ENCODE data around the gene UBE4A. TPM values are rescaled to one million over a fixed set of nuclear protein-coding genes. Genes with fewer than 3 reads are reported as not detected.

The UBE4A gene
- total RNA-seq, 1 experiment from 2014 or later, result 56.5 TPM

DNA sequence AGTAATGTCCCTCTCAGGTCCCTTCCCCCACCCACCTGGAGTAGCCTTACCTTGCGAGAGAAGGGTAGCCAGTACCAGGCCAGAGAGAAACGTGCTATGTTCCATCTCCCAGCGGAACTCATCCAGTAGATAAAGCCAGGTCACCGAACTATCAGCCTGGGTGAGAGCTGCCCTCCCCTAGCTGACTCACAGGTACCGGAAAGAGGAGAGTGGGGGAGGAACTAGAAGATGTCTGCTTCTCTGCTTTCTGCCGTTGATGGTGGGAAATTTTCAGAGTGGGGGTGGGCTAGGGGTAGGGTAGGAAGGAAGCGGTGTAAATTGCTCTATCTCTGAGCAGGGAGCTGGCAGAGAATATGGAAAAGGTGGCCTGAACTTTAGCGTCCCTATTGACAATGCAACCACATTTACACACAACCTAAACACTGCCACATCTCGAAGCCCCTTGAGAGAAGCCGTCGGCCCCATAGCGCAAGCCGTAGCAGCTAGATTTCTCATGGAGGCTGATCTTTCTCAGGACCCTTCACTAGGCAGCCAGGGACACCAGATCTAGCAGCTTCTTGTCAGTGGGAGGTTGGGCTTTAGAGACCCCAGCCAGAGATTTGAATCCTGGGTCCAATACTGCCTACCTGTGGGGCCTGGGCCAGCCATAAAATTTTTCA, 16.8 kb upstream of the UBE4A start, which contains the start of gene CD3D:
Gene CD3D (minus strand): TSS at position 203 of the 659 bp plus-strand sequence. CDS start 98 bp downstream, at position 105.
- no peak for DNase-seq (ENCODE audit: low read depth)

DNA sequence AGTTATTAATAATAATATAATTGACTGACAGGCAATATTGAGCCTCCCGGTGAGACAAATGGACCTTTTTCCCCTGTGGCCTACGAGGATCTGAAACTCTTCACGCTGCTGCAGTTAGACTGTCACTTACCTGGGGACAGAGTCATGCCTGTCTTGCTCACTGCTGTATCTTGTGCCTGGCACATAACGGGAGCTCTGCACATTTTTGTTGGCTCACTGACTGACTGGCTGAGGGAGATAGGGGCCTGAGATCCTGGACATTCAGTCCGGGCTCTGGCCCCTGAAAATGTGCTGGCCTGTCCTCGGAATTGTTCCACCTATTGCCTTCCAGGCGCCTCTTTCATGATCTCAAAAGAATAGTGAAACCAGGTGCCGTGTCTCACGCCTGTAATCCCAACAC, 16.2 kb upstream of the UBE4A start:
- DNase-seq (ENCODE audit: low read depth), result no peak

DNA sequence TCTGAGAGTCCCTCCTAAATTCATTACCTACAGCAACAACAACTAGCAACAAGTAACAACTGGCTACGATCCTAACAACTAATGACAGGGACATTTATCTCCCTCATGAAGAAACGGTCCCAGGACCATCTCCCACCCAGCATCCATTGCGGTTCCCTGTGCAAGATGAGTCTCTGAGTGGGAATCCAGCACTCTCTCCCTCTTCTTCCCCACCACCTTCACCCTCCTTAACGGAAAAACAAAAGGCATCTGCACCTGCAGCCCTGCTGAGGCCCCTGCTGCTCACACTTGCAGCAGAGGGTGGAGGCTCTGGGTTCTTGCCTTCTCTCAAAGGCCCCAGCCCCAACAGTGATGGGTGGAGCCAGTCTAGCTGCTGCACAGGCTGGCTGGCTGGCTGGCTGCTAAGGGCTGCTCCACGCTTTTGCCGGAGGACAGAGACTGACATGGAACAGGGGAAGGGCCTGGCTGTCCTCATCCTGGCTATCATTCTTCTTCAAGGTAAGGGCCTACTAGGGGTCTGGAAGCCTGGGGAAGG, 15.4 kb upstream of the UBE4A start, which contains the start of gene CD3G:
Gene CD3G (plus strand): TSS at position 364 of the 535 bp plus-strand sequence. CDS start 80 bp downstream, at position 444.
- DNase-seq (ENCODE audit: low read depth), result no peak

DNA sequence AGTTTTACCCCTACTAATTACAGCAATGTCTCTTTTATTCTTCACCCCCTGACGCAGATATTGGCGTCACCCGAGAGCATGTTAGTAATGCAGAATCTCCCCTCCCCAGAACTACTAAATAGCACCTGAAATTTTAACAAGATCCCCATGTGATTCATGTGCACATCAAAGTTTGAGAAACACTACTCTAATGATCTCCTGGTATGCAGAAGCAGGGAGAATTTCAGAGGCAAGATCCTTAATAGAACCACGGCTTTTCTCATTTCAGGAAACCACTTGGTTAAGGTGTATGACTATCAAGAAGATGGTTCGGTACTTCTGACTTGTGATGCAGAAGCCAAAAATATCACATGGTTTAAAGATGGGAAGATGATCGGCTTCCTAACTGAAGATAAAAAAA, 9.9 kb upstream of the UBE4A start:
- no peak for DNase-seq (ENCODE audit: low read depth)

DNA sequence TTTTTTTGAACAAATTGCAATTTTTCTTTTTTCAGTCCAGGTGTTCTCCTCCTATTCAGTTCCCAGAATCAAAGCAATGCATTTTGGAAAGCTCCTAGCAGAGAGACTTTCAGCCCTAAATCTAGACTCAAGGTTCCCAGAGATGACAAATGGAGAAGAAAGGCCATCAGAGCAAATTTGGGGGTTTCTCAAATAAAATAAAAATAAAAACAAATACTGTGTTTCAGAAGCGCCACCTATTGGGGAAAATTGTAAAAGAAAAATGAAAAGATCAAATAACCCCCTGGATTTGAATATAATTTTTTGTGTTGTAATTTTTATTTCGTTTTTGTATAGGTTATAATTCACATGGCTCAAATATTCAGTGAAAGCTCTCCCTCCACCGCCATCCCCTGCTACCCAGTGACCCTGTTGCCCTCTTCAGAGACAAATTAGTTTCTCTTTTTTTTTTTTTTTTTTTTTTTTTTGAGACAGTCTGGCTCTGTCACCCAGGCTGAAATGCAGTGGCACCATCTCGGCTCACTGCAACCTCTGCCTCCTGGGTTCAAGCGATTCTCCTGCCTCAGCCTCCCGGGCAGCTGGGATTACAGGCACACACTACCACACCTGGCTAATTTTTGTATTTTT, 6.2 kb upstream of the UBE4A start:
- peak; percentile 34 for DNase-seq (ENCODE audit: low read depth)

DNA sequence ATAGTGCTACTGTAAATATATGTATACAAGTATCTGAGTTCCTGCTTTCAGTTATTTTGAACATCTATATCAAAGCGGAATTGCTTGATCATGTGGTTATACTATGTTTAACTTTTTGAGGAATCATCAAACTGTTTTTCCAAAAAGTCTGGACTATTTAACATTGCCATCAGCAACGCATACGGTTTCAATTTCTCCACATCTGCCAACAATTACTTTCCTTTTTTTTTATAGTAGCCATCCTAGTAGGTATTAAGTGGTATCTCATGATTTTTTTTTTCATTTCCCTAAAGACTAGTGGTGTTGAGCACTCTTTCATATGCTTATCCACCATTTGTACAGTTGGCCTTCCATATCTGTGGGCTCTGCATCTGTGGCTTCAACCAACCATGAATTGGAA, 1.3 kb upstream of the UBE4A start:
- no peak for DNase-seq (ENCODE audit: low read depth)

DNA sequence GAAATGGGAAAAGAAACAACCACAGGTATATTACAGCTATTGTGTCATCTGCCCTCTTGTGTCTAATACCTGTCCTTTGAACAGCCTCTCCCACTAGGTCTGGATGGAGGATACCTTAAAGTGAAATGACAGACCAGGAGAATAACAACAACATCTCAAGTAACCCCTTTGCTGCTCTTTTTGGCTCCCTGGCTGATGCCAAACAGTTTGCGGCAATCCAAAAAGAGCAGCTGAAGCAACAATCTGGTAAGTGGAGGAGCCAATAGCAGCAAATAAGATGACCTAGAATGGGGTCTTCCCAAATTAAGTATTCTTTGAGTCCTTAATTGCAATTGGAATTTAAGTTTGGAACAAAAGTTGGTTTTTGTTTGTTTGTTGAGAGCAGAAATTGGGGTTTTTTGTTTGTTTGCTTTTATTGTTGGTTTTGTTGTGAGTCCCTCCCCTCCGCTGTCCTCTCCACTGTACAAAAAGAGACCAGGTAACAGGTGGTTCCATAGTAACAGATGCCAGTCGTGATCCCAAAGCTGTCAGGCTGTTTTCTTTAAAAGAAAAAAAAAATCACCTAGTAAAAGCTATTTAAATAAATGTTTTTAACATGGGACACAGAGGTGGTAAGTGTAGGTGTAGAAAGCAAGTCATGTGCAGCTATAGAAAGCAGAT, 5.7 kb downstream of the UBE4A start:
- DNase-seq (ENCODE audit: low read depth), result no peak

DNA sequence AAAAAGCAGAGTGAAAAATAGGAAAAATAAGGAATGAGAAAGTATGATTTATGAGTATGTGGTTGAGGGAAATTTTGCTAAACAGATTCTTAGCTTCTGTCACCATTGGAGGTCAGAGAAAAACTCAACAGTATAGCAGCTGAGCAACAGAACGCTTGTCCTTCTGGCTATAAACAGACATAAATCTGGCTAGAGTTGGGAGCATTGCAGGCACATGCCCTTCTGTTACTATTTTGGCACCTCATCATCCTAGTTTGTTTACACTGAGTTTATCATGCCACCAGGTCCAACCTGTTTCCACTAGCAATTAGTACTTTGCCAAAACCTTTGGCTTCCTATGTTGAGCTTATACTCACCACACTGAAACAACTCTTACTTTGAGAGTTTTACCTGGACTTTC, 6.9 kb downstream of the UBE4A start:
- no peak for DNase-seq (ENCODE audit: low read depth)

DNA sequence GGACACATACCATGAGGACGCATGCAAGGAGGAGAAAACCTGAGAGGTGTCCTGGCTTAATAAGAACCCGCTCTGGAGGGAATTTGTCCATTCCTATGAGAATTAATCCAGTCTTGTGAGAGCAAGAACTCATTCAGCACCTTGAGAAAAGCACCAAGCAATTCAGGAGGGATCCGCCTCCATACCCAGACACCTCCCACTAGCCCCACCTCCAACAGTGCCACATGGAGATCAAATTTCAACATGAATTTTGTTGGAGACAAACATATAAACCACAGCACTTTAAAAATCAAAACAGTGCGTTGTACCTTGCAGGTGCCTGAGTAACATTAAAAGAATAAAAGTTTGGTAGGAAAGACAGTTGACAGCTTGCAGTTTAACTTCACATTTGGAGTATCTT, 11.4 kb downstream of the UBE4A start:
- peak; percentile 4 for DNase-seq (ENCODE audit: low read depth)

DNA sequence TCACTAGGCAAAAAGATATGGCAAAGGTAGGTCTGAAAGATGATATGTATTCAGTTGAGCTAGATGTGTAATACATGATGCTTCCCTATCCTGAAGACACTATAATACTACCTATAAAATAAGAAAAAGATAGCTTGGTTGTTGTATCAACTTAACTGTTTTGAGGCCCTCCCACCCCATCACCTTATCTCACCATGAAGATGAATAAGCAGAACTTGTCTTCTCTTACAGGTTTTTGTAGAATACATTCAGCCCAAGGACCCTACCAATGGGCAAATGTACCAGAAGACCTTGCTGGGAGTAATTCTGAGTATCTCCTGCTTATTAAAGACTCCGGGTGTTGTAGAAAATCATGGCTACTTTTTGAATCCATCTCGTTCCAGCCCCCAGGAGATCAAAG, 13.9 kb downstream of the UBE4A start:
- DNase-seq (ENCODE audit: low read depth), result no peak

DNA sequence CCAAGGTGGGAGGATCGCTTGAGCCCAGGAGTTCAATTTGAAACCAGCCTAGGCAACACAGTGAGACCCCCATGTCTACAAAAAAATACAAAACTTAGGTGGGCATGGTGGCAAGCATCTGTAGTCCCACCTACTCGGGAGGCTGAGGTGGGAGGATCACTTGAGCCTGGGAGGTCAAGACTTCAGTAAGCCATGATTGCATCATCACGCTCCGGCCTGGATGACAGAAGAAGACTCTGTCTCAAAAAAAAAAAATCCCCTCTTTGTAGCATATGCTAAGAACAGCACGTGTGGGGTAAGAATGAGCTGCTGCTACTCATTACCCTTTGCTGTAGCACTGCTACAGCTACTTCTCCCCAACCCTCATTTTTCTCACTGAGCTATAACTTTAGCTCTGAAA, 14.5 kb downstream of the UBE4A start:
- no peak for DNase-seq (ENCODE audit: low read depth)

DNA sequence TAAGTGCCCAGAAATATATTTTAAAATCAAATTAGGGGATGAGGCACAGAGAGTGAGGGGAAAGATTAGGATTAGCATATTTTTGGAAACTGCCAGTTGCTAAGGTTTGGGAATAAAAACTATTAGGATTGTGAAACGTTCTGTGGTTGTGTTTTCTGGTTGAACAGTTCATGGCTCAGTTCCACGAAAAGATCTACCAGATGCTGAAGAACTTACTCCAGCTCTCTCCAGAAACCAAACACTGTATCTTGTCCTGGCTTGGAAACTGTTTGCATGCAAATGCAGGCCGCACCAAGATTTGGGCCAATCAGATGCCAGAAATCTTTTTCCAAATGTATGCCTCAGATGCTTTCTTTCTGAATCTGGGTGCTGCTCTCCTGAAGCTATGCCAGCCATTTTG, 15.3 kb downstream of the UBE4A start:
- no peak for DNase-seq (ENCODE audit: low read depth)

DNA sequence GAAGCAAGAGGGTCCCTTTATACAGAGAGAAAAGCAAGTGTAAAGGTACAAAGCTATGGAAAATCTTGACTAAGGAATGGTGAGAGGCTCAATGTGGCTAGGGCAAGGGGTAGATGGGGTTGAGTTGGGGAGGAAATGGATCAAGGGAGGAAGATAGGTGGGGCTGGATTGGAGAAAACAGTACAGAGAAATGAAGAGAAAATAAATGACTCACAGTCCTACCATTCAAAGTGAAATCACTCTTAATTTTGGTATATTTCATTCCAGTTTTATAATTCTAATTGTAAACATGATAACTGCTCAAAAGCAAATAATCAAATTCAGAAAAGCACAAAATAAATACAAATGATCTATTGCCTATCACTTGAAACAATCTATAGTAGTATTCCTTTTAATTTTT, 16.6 kb downstream of the UBE4A start:
- DNase-seq (ENCODE audit: low read depth), result no peak

DNA sequence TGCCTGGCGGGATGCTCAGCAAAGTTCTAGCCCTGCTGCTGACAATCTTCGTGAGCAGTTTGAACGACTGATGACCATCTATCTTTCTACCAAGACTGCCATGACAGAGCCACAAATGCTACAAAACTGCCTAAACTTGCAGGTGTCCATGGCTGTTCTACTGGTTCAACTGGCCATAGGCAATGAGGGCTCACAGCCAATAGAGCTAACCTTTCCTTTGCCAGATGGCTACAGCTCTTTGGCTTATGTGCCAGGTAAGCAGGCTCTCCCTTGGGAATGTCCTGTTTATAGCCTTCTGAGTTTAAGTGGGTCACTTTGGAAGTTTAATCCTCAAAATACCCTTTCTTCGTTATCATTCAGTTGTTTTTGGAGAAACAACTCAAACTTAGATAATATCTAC, 20.1 kb downstream of the UBE4A start:
- no peak for DNase-seq (ENCODE audit: low read depth)

DNA sequence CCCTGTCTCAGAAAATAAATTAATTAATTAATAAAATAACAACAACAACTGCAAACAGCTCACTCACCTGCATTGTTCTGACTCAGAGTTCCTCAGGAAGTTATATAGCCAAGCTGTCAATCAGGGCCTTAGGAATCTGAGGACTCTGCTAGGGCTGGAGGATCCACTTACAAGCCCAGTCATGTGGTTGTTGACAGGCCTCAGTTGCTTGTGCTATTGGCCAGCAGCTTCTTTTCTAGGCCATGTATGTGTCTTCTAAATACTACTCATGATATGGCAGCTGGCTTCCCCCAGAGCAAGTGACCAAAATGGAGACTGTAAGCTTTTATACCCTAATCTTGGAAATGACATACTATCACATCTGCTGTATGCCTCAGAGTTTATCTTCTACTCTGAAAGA, 21.2 kb downstream of the UBE4A start:
- no peak for DNase-seq (ENCODE audit: low read depth)

DNA sequence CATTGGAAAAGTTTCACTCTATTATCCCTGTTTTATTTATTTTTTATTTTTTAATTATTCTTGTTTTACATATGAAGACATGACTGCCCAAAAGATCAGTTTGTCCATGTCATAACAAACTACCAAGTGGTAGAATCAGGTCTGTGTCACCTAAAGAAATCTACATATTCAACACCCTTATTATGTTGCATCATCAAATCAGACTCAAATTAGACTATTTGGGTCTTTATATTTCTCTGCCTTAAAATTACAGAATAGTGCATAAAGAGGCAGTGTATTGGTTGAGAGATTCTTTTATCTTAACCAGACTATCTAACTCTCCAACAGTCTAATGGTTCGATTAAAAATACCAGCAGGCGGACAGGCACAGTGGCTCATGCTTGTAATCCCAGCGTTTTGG, 23.6 kb downstream of the UBE4A start:
- no peak for DNase-seq (ENCODE audit: low read depth)

DNA sequence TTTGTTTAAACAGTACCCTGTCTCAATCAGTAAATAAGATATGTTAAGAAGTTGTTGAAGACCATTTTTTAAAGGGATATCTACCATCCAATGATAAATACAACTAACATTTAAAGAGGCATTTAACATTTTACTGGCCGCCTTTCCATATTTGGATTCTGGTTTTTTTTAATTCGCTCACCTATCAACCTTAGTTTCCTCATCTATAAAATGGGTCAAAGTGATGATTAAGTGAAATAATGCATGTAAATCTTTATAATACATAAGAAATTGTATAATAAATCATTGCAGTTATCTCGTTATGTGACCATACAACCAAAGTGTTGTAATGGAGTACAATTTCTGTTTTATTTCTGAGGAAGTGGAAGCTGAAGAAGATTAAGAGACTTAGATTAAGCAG, 24.3 kb downstream of the UBE4A start:
- DNase-seq (ENCODE audit: low read depth), result no peak

DNA sequence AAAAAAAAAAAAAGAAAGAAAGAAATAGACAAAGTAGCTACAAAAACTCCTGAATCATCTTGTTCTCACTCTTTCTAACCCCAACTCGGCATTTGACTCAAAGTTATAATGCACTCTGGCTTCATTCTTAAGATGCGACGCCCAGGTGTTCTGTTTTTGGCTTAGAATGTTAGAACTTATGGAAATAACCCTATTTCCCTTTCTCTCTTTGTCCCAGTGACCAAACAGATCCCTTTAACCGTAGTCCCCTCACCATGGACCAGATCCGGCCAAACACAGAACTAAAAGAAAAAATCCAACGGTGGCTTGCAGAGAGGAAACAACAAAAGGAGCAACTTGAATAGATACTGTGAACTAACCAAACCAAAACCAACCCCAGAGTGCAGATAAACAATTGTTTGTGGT, 36.7 kb downstream of the UBE4A start:
- DNase-seq (ENCODE audit: low read depth), result no peak

DNA sequence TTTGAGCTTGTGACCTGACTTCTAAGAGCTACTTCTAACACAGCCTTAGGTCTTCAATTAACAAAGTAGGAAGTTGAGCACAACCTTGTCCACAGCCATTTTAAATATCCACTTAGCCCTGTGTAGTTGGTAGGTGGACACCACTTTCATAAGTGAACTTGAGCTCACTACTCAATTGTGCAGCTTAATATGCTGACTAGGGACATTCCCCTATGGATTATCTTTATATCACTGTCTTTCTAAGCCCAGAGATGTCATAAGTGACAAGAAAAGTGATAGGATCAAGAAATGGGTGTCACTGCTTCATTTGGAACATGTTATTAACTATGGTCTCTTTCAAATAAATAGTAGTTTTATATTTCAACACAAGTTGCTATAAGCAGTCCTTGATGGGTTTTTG, 38.0 kb downstream of the UBE4A start:
- no peak for DNase-seq (ENCODE audit: low read depth)

DNA sequence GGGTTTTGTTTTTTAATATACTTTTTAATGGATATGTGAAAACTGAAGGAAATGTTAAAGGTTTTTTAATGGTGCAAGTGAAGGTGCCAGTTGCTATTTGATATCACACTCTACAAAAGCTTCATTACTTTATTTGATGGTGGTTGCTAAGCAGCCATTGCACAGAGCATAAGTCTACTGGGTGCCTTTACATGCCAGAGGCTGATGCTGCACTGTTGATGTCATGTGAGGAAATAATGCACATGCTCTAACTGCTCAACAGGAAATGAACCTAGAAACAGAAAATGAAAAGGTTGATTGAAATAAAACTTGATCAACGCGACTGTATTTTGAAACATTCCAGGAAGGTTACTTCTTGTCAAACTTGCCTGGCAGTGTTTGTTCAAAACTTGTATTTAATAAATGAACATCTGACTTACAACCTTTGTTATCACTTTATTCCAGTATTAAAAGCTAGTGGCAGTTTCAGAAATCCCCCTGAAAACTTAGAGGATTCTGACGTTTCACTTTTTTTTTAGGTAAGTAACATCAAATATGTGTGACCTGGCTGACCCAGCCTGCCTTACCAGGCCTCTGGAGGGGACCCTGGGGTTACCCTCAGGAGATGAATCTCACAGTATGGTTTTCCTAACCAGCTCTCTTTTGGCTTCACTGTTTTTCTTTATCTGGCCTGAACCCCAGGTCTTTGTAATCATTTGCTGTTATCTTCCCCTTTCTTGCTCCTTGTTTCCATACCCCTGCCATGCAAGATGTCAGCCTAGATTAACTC, 39.6 kb downstream of the UBE4A start:
- DNase-seq (ENCODE audit: low read depth), result peak; percentile 19

DNA sequence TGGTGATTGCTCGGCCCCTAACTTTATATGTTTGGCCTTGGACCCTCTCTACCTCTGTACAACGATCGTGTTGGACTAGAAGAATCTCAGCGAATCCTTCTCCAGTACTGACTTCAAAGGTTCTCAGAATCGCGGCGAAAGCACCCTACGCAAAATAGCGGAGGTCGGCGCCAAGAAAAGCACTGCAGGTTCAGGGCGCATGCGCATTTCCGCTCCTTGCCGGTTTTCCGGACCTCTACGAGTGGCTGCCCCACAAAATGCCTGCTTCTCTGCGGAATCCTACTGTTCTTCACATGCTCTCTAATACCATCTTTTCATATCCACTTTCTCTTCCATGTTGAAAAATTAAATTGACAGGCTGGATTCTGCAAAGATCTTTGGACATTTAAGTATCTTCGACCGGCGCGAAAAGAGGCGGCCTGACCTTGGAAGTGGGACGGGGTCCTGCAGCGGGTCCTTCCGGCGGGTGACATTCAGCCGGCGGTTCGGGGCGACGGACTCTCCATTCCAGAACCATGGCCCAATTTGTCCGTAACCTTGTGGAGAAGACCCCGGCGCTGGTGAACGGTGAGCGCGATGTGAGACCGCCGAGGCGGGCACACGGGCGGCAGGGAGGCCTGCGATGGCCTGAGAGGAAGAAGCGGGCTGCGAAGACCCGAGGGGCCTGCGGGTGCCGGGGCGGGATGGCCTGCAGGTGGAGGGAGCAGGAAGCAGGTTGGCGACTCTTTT, 41.9 kb downstream of the UBE4A start, which contains the start of gene ATP5MG:
Gene ATP5MG (plus strand): TSS at position 456 of the 729 bp plus-strand sequence. CDS start 60 bp downstream, at position 516.
- DNase-seq (ENCODE audit: low read depth), result peak; percentile 89

All from M059J (cell line).